NCI-H524 treated with DMSO at 0.1 percent for 48 hours (cell line): ENCODE results near the gene KCTD14.
A peak's percentile ranks its signal among the peaks of the same experiment; 100 is the strongest.
"Not testable (repeated sequence)": the region's sequence is repeated elsewhere in the genome, so short reads cannot be mapped to it uniquely, and the experiment has no call there.

Source experiments
- DNase-seq: peaks from one replicate; lab custom pipeline; 2025; lab: John Stamatoyannopoulos, UW

The KCTD14 gene

GRCh38 chr11:78021611-78022010, 1.5 kb downstream of the KCTD14 start:
- DNase-seq = no peak

GRCh38 chr11:78020246-78020645, 2.8 kb downstream of the KCTD14 start:
- DNase-seq = no peak

DNA sequence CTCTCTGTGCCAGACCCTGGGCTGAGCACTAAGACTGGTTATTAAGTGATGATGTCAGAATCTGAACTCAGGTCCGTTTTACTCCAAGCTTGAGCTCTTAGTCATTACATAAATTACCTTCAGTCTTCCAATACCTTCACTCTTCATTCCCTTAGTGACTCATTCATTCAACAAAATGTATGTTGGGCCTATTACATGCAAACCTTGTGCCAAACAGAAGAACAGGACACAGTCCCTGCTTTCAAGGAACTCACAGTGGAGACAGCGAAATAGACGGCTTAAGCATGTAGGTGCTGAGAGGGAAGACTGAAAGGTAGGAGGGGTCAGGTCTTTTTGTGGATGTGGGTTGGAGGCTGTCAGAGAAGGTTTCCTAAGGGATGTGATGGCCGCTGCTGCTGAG, 3.3 kb downstream of the KCTD14 start:
- no peak for DNase-seq

DNA sequence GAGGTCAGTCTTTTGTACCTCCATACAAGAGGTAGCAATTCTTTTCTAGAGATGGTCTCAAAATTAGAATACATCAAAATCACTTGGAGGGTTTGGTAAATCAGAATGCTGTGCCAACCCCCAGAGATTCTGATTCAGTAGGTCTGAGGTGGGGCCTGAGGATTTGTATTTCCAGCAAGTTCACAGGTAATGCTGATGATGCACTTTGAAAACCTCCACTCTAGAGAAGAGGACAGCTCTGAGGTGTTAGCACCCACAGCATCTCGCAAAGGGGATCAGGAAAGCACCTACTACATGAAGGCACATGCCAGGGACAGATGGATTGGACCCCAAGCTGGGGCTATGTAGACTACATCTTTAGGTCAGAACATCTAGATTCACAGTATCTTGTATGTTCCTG, 7.2 kb downstream of the KCTD14 start:
- no peak for DNase-seq

GRCh38 chr11:78014937-78015520, 8.0 kb downstream of the KCTD14 start:
- not testable (repeated sequence) for DNase-seq

DNA sequence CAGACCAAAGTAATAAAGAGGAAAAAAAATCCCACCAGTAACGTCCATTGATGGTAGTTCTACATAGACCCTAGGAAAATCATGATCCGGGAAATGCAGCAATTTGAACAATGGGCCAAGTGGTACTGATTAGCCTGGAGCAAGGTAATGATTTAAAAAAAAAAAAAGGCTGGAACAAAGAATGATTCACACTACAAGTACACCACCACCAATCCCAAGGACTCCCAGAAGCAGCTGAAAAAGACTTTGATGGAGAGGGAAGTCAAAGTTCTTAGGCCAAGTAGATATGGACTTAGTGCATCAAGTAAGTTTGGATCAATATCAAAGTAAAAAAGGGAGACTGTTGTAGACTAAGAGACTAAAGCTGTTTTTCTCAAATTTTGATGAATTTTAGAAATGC, 11.8 kb downstream of the KCTD14 start:
- no peak for DNase-seq

DNA sequence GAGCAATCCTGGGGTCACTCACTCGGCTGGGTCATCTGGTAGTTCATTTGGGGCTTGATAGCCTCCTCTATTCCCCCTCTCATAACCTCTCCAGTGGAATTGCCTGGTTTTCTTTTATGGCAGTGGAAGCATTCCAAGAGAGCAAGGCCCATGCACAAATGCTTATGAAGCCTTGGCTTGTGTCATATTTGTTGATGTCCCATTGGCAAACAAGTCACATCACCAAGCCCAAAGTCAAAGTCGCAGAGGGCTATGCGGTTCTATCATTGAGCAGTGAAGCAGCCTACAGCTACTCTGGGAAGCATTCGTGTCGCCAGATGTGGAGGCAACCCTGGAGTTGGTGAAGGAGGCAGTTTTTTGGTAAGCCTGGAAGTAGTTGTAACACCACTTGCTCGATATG, 12.3 kb downstream of the KCTD14 start:
- no peak for DNase-seq

DNA sequence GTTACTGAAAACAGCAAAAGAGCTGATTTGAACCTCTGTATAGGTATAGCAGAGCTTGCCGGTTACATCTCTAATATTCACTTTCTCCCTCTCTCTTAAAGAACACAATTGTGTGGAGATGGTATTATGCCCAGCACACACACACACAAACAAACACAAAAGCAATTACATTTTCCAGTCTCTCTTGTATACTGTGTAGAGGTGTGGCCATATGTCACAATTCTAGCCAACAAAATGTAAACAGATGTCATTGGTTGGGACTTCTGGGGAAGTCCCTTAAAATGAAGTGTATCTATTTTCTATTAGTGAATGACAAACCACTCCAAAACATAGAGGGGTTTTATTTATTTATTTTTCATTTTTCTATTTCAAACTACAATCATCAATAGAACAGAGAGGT, 12.8 kb downstream of the KCTD14 start:
- no peak for DNase-seq

DNA sequence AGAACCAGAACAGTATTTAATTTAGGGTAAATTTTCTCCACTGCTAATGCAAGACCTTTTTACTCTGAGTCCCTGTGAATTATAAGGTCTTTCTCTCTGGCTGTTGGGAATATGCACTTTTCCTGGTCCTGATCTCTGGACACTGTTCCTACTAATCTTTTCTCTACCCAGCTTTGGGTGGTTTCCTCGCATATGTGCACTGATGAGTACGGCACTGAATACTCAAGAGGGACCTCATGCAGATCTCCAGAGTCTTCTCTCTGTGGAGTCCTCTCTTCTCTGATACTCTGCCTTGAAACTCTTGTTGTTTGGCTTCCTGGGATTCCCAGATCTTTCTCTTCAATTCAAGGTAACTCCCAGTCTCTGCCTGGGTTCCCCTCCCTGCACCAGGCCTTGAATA, 14.0 kb downstream of the KCTD14 start:
- no peak for DNase-seq

DNA sequence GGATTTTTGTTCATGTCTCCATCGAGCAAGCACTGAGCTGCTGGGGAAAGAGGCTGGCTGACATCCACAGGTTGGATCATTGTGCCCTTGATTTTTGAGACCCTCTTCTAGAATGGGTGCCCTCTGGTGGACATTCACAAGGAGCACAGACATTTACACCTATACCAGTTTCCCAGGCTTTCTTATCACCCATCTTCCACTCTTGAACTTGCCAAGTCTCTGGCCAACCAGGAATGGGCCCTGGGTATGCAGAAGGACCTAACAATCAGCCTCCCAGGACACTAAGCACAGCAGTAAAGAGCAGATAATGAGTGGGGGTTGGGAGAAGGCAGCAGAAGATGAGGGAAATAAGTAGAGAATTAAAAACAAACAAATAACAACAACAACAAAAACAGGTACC, 22.9 kb downstream of the KCTD14 start:
- peak; percentile 41 for DNase-seq

- DNase-seq = no peak
Observed at GRCh38 chr11:77999446-78000030, 23.5 kb downstream of the KCTD14 start.

DNA sequence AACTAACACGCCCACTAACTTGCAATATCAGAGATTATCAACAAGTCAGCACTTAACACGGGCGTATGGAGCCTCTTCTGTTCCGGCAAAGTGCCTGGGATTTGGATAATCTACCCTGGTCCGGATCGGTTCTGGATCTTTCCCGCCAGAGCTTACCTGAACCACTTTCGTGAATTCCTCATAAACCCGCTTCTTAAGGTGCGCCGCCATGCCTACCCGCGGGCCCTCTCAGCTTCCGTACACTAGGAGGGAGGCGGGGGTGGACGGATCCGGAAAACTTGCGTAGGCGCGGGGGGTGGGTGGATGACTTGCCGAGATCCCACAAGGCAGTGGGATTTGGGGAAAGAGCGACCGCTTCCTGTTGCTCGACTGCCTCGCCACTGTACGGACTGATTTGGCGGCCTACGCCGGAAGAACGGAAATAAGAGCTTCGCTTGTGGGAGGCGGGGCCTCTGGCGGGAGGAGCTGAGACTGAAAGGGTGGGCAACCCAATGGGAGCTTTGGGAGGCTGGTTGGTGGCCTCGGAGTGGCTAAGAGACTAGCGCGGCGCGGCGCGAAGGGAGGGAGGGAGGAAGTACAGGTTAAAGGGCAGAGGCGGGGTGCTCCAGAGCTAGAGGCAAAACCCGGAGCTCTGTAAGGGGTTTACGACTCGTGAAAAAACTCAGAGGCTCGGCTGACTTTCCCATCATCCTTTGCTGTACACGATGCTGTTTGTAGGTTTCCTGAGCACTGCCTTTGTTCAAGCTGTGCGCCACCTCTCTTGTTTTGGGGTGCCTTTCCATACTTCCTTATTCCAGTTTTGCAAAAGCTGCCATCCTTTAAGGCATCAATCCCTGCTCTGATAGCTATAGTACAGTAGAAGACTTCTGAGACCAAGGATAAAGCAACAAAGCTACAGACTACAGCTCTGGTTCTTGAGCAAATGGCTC, 28.4 kb downstream of the KCTD14 start, which contains the start of gene INTS4:
Gene INTS4 (minus strand): TSS at position 235 of the 929 bp plus-strand sequence. CDS start 25 bp downstream, at position 210.
- peak; percentile 98 for DNase-seq

GRCh38 chr11:77993902-77994301, 29.2 kb downstream of the KCTD14 start:
- no peak for DNase-seq

- DNase-seq = no peak
Observed at GRCh38 chr11:77990981-77991380, 32.1 kb downstream of the KCTD14 start.

DNA sequence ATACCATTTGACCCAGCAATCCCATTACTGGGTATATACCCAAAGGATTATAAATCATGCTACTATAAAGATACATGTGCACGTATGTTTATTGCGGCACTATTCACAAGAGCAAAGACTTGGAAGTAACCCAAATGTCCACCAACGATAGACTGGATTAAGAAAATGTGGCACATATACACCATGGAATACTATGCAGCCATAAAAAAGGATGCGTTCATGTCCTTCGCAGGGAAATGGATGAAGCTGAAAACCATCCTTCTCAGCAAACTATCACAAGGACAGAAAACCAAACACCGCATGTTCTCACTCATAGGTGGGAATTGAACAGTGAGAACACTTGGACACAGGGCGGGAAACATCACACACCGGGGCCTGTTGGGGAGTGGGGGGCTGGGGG, 36.6 kb downstream of the KCTD14 start:
- DNase-seq = not testable (repeated sequence)

DNA sequence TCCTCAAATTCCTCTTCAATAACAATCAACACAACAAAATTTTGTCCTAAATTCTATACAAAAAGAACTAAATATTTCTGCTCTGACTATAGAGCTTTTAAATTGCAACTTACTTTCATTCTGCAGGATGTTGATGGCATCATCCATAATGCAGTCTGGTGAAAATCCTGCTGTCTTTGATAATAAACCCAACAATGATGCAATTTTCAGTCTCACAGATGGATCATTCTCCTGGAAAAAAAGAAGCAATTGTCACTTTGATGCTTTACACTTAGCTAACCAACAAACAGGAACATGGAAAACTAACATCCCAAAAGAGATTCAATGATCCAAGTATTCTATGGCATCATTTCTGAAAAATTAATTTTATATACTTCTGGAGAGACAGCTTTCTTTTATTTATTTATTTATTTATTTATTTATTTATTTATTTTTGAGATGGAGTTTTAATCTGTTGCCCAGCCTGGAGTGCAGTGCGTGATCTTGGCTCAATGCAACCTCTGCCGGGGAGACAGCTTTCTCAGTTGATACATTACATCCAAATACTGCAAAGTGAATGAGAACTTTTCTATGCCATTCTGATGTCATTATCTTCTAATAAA, 41.6 kb downstream of the KCTD14 start:
- DNase-seq = no peak

DNA sequence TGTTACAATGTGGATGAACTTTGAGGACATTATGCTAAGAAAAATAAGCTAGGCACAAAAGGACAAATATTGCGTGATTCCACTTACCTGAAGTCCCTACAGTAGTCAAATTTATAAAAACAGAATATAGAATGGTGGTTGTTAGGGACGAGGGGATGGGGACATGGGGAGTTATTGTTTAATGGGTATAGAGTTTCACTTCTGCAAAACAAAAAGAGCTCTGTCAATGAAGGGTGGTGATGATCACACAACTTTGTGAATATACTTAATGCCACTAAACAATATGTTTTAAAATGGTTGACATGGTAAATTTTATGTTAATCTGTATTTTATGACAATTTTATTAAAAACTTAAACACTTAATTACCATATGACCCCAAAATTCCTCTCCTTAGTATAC, 54.7 kb downstream of the KCTD14 start:
- no peak for DNase-seq

DNA sequence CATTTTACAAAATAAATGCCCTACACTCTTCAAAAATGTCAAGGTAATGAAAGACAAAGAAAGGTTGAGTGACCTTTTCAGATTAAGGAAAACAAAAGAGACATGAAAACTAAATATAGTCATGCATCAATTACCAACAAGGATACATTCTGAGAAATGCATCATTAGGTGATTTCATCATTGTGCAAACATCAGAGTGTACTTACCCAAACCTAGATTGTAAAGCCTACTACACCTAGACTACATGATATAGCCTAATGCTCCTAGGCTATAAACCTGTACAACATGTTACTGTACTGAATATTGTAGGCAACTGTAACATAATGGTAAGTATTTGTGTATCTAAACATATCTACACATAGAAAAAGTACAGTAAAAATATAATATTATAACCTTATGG, 55.3 kb downstream of the KCTD14 start:
- DNase-seq = no peak

DNA sequence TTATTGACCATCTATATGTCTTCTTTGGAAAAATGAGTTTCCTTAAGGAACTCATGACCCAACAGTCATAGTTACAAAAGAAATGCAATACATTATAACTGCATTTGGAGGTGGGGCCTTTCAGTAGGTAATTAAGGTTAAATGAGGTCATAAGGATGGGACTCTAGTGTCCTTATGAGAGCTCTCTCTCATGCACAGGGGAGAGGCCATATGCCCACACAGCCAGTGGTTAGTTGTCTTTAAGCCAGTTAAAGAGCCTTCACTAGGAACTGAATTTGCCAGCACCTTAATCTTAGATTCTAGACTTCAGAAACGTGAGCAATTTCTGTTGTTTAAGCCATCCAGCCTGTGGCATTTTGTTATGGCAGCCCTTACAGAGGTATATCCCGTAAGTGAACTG, 56.0 kb downstream of the KCTD14 start:
- DNase-seq = no peak

DNA sequence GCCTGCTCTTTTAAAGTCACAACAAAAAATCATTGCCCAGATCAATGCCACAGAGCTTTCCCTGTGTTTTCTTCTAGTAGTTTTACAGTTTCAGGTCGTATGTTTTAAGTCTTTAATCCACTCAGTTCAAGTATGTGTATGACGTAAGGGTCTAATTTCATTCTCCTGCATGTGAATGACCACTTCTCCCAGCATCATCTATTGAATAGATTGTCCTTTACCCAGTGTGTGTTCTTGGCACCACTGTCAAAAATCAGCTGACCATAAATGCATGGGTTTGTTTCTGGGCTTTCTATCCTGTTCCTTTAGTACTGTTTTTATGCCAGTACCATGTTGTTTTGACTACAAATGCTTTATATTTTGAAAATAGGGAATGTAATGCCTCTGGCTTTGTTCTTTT, 56.7 kb downstream of the KCTD14 start:
- no peak for DNase-seq
